Measurements from ENCODE around the gene ZMAT5. TPM values are rescaled to one million over a fixed set of nuclear protein-coding genes. Genes with fewer than 3 reads are reported as not detected.
A peak's percentile ranks its signal among the peaks of the same experiment; 100 is the strongest.

The ZMAT5 gene
- 45.1 TPM for polyA plus RNA-seq (2012; ENCODE audit: insufficient read depth, insufficient read length)

- peak within 1 kb of the TSS; percentile 100 for H3K4me3 ChIP-seq (ENCODE audit: low read length)
- peak; percentile 96 for DNase-seq (ENCODE audit: low read depth, low spot score)
Observed at GRCh38 chr22:29766632-29767170, at the start of gene ZMAT5. TSS of gene ZMAT5 (minus strand) at chr22:29767007. CDS start at chr22:29748544, 18,463 bp downstream.

- no peak for DNase-seq (ENCODE audit: low read depth, low spot score)
- no peak overlapping the region for H3K4me3 ChIP-seq (ENCODE audit: low read length)
Observed at GRCh38 chr22:29816539-29816938, 49.7 kb upstream of the ZMAT5 start.

GRCh38 chr22:29816128-29816527, 49.3 kb upstream of the ZMAT5 start:
- H3K4me3 ChIP-seq (ENCODE audit: low read length): no peak overlapping the region
- DNase-seq (ENCODE audit: low read depth, low spot score): no peak

GRCh38 chr22:29815580-29815979, 48.8 kb upstream of the ZMAT5 start:
- DNase-seq (ENCODE audit: low read depth, low spot score): no peak
- H3K4me3 ChIP-seq (ENCODE audit: low read length): no peak overlapping the region

GRCh38 chr22:29814003-29814402, 47.2 kb upstream of the ZMAT5 start:
- no peak overlapping the region for H3K4me3 ChIP-seq (ENCODE audit: low read length)
- no peak for DNase-seq (ENCODE audit: low read depth, low spot score)

GRCh38 chr22:29813563-29813962, 46.8 kb upstream of the ZMAT5 start:
- H3K4me3 ChIP-seq (ENCODE audit: low read length): no peak overlapping the region
- no peak for DNase-seq (ENCODE audit: low read depth, low spot score)

GRCh38 chr22:29813126-29813525, 46.3 kb upstream of the ZMAT5 start:
- no peak for DNase-seq (ENCODE audit: low read depth, low spot score)
- H3K4me3 ChIP-seq (ENCODE audit: low read length): no peak overlapping the region

GRCh38 chr22:29811377-29811776, 44.6 kb upstream of the ZMAT5 start:
- H3K4me3 ChIP-seq (ENCODE audit: low read length): no peak overlapping the region
- no peak for DNase-seq (ENCODE audit: low read depth, low spot score)

- no peak overlapping the region for H3K4me3 ChIP-seq (ENCODE audit: low read length)
- no peak for DNase-seq (ENCODE audit: low read depth, low spot score)
Observed at GRCh38 chr22:29810216-29810615, 43.4 kb upstream of the ZMAT5 start.

- H3K4me3 ChIP-seq (ENCODE audit: low read length): no peak overlapping the region
- no peak for DNase-seq (ENCODE audit: low read depth, low spot score)
Observed at GRCh38 chr22:29806196-29806595, 39.4 kb upstream of the ZMAT5 start.

- DNase-seq (ENCODE audit: low read depth, low spot score): no peak
- H3K4me3 ChIP-seq (ENCODE audit: low read length): no peak overlapping the region
Observed at GRCh38 chr22:29804985-29805384, 38.2 kb upstream of the ZMAT5 start.

- DNase-seq (ENCODE audit: low read depth, low spot score): no peak
- H3K4me3 ChIP-seq (ENCODE audit: low read length): no peak overlapping the region
Observed at GRCh38 chr22:29803190-29803589, 36.4 kb upstream of the ZMAT5 start.

GRCh38 chr22:29801796-29802195, 35.0 kb upstream of the ZMAT5 start:
- H3K4me3 ChIP-seq (ENCODE audit: low read length): no peak overlapping the region
- DNase-seq (ENCODE audit: low read depth, low spot score): no peak

GRCh38 chr22:29801153-29801552, 34.3 kb upstream of the ZMAT5 start:
- no peak for DNase-seq (ENCODE audit: low read depth, low spot score)
- H3K4me3 ChIP-seq (ENCODE audit: low read length): no peak overlapping the region

GRCh38 chr22:29799217-29799680, 32.4 kb upstream of the ZMAT5 start:
- DNase-seq (ENCODE audit: low read depth, low spot score): peak; percentile 4
- H3K4me3 ChIP-seq (ENCODE audit: low read length): no peak overlapping the region

- DNase-seq (ENCODE audit: low read depth, low spot score): no peak
- no peak overlapping the region for H3K4me3 ChIP-seq (ENCODE audit: low read length)
Observed at GRCh38 chr22:29798801-29799200, 32.0 kb upstream of the ZMAT5 start.

GRCh38 chr22:29798318-29798717, 31.5 kb upstream of the ZMAT5 start:
- no peak overlapping the region for H3K4me3 ChIP-seq (ENCODE audit: low read length)
- DNase-seq (ENCODE audit: low read depth, low spot score): peak; percentile 16

- H3K4me3 ChIP-seq (ENCODE audit: low read length): no peak overlapping the region
- DNase-seq (ENCODE audit: low read depth, low spot score): peak; percentile 17
Observed at GRCh38 chr22:29797351-29797750, 30.5 kb upstream of the ZMAT5 start.

- no peak for DNase-seq (ENCODE audit: low read depth, low spot score)
- H3K4me3 ChIP-seq (ENCODE audit: low read length): no peak overlapping the region
Observed at GRCh38 chr22:29795663-29796062, 28.9 kb upstream of the ZMAT5 start.

- DNase-seq (ENCODE audit: low read depth, low spot score): no peak
Observed at GRCh38 chr22:29793396-29793795, 26.6 kb upstream of the ZMAT5 start.

GRCh38 chr22:29790061-29790460, 23.3 kb upstream of the ZMAT5 start:
- H3K4me3 ChIP-seq (ENCODE audit: low read length): no peak overlapping the region
- no peak for DNase-seq (ENCODE audit: low read depth, low spot score)

More at GRCh38 chr22:29793396-29793795, 26.6 kb upstream of the ZMAT5 start:
- no peak overlapping the region for H3K4me3 ChIP-seq (ENCODE audit: low read length)

Measured in Jurkat, Clone E6-1 (cell line).